ENCODE data around the gene OTOGL.
"Not testable (repeated sequence)": the region's sequence is repeated elsewhere in the genome, so short reads cannot be mapped to it uniquely, and the experiment has no call there.

Gene OTOGL

DNA sequence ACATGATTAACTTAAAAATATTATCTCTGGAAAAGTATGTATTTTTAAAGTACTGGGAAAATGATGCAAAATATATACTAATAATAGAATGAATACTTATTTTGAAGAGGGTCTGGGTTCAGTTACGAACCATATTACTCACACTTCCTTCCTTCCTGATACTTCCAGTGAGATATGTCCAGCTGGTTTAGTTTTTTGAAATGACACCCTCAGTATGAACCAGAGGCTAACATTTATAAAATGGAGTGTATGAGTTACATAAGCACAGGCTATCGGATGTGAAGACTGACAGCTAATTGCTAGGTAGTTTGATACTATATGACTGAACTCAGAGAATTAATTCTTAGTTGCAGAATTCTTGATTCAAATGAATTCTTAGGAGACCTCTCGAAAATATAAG, 122.9 kb downstream of the OTOGL start:
- no peak for DNase-seq (ENCODE audit: low read depth in 3 of 3)

DNA sequence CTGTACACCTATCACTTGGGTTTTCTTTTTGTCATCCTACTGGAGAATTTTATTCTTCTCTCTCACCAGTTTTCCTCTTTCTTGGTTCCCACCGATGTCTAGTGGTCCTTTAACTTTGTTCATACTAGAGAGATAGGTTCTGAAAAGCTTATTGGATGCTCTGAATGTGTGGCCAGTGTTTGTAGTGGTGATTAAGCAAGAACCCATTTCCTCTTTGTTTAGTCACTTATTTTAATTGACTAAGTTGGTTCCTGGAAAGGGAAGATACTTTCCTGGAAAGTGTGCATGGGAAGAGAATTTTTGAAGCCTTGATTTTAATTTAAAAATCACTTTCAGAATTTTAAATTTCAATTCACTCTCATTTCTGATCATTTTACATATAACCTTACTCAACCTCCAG, 127.2 kb downstream of the OTOGL start:
- no peak for DNase-seq (ENCODE audit: low read depth in 3 of 3)

DNA sequence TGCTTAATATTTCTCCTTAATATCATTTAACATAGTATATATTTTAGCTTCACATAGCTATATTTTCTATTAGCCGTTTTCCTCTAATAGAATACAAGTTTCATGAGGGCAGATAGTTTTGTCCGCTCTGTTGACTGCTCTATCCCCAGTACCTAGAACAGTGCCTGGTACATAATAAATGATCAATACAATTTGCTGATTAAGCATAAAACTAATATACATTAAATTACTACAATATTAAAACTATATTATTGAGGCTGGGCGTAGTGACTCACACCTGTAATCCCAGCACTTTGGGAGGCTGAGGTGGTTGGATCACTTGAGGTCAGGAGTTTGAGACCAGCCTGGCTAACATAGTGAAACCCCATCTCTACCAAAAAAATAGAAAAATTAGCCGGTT, 128.6 kb downstream of the OTOGL start:
- DNase-seq (ENCODE audit: low read depth in 3 of 3): not testable (repeated sequence)

DNA sequence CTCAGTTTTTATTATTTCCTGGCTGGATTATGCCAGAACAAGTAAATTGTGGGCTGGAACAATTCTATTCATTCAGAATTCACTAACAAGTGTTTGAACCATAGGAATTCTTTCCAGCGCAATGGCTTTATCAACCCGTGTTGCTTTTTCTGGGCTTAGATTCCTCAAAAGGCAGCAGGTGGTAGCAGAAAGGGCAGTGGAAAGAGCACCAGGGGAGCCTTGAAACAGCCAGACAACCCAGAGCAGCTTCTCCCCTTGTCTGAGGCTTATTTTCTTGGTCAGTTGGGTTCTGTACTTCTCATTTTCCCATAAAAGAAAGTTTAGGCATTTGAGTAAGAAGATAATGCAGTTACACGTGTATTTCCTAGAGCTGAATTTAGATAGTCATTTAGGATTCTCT, 130.7 kb downstream of the OTOGL start:
- no peak for DNase-seq (ENCODE audit: low read depth in 3 of 3)

DNA sequence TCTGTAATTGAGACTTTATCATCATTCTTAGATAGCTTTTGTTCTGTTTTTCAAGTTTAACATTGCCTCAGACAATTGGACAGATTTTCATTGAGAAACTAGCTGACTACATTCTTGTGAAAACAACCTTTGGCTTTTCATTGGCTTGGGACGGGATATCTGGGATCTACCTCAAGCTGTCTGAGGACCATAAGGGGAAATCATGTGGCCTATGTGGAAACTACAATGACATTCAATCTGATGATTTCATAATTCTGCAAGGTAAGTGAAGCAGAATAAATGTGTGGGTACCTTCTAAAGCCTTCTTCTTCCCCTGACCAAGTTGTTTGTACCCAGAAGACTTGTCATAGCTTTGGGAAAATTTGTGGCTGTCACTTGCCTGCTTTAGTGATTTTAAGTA, 133.5 kb downstream of the OTOGL start:
- DNase-seq (ENCODE audit: low read depth in 3 of 3): no peak

DNA sequence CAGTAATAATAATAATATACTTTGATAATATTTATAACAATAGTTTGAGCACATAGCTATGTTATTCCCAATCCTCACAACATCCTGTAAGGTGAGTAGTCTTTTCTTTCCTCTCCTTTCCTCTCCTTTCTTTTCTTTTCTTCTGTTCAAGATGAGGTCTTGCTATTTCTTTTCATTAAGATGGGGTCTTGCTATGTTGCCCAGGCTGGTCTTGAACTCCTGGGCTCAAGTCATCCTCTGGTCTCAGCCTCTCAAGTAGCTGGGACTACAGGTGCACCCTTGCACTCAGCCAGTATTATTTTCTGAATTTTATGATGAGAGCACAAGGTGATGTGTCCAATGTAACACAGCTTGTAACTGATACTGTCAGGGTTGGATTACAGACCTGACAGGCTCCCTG, 134.6 kb downstream of the OTOGL start:
- no peak for DNase-seq (ENCODE audit: low read depth in 3 of 3)

DNA sequence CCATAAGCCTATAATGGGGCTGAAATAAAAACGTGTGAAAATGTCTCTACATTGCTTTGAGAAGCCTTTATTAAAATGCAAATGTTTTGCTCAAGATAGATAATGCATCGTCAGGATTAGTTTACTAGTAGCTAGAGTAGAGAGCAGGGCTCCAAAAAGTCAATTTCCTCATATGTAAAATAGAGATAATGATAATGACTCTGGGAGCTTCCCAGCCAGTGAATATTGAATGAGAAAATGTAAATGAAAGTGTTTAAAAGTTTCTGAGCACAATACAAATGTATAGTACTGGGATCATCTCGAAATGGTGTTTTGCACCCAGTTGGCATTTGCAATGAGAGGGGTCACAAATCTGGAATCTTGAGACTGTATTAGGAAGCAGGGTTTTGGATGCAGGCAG, 135.3 kb downstream of the OTOGL start:
- DNase-seq (ENCODE audit: low read depth in 3 of 3): no peak

DNA sequence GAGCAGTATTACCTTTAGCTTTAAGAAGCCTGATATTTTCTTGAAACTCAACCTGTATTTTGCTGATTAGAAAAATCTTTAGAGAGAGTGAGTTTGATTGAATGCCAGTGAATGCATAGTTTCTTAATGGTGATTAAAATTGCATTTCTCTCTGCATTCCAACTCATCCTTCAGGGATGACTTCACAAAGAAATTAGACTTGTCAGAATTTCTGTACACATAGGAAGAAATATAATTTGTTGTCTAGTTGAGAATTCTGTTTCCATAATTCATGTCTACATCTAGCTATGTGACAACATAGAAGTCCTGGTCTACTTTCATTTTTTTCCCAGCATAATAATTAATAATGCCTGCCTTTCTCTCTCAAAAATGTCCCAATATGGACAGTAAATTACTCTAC, 136.6 kb downstream of the OTOGL start:
- no peak for DNase-seq (ENCODE audit: low read depth in 3 of 3)

DNA sequence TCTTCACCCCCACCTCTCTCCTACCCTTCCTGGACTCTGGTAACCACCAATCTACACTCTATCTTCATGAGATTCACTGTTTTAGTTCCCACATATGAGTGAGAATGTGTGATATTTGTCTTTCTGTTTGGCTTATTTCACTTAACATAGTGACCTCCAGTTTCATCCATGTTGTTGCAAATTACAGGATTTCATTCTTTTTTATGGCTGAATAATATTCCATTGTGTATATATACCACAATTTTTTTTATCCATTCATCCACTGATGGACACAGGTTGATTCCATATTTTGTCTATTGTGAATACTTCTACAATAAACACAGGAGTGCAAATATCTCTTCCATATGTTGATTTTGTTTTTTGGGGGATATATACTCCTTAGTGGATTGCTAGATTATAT, 140.5 kb downstream of the OTOGL start:
- DNase-seq (ENCODE audit: low read depth in 3 of 3): no peak

DNA sequence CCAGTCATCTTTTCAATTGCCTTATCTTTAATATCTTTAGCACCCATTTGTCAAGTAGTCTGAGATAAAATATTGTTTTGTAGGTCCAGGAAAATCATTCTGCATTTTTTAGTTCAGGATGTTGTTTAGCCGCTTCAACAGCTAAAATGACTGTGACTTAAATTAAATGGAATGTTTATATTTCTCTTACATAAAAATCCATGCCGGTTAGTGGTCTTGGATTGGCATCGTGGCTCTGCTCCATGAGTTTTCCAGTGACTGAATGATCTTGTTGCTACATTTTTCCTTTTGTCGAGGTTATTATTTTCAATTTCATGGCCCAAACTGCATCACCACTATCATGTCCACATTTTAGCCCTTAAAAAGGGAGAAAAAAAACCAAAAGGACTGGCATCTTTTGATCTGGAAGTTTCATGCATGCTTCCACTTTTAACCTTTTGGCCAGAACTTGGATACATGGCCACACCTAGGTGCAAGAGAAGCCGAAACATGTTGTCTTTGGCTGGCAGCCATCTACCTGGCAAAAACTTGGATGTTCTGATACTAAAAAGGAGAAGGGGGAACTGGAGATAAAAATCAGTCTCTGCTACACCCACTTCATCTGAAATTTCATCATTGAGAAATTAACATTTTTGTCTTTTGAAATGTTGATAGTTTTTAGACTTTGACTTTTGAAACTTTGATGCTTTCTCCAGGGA, 142.4 kb downstream of the OTOGL start:
- no peak for DNase-seq (ENCODE audit: low read depth in 3 of 3)

DNA sequence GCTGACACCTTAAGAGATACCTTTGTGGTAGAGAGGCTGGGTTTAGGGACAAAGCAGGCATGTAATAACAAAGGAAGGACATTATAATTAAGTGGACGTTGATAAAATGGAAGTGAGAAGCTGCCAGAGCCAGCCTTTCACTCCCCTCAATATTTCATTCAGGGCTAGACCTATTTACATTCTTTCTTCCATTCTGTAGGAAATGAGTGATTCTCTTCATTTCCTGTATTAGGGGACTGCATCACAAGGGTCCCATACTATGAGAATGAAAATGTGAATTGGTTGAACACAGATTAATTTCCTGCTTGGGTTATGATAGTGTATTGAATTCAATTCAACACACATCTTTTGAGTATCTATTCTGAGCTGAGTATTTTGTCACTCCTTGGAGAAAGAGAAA, 143.0 kb downstream of the OTOGL start:
- no peak for DNase-seq (ENCODE audit: low read depth in 3 of 3)

DNA sequence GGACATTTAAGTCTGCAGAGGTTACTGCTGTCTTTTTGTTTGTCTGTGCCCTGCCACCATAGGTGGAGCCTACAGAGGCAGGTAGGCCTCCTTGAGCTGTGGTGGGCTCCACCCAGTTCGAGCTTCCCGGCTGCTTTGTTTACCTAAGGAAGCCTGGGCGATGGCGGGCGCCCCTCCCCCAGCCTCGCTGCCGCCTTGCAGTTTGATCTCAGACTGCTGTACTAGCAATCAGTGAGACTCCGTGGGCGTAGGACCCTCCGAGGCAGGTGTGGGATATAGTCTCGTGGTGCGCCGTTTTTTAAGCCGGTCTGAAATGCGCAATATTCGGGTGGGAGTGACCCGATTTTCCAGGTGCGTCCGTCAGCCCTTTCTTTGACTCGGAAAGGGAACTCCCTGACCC, 150.2 kb downstream of the OTOGL start:
- DNase-seq (ENCODE audit: low read depth in 3 of 3): not testable (repeated sequence)

DNA sequence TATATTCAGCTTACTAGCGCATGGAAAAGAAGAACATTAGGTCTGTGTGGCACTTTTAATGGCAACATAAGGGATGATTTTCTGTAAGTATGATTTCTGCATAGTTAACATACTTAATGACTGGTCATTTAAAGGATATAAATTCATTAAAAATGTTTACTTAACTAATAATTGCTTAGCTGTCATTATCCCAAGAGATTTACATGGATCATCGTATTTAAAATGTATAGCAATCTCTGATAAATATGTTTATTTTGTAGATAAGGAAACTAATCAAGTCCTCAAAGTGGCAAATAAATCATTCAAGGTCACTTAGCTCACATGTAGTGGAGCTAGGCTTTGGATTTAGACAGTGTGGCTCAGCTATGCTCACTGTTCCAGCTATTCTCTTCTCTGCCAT, 158.6 kb downstream of the OTOGL start:
- DNase-seq (ENCODE audit: low read depth in 3 of 3): no peak

DNA sequence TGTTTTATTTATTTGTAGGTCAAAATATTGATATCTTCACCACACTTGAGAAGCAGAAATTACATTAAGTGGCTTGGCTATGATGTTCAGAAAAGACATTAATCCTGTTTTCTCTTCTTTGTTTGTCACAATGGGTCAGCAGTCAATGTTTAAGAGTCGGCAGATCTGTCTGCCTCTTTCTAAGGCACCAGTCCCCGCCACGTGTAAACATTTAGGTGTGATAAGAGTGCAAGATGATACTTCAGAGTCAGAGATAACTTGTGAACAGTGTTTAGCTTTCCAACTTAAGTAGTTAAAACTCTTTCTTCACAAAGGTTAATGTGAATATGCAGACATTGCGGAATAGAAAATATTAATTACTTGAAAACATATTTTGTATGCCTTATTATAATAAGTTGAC, 160.9 kb downstream of the OTOGL start:
- DNase-seq (ENCODE audit: low read depth in 3 of 3): no peak

DNA sequence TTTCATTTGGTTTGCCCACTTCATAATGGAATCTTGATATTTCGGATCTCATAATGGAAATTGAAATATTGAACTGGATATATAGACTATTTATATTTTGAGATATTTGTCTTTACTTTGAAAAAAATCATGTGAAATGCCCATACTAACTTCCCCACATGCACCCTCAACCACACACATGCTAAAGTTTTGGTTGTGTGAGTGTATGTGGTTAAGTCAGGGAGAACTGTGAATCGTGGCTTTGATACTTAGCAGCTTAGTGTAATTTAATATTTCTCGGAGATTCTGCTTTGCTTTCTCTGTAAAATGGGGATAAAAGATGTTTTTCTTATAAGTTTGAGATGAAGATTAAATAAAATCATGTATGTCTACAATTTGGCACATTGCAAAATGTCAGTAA, 162.1 kb downstream of the OTOGL start:
- DNase-seq (ENCODE audit: low read depth in 3 of 3): no peak

DNA sequence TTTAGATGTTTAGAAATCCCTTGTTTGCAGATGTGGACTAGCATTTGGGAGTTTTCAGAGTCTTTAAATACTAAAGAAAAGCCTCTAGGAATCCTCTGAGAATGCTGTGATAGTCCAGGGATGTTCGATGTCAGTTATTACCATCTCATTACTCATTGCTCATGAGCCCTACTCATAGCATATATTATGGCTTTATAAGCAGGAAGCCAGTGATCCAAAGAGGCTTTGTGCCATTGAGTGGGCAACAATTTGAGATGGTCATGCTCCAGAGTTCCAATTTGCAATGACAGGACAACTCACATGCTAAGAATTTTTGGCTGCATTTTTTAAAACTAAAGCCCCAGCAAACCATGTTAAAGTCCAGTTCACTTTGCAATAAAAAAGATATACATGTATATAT, 163.0 kb downstream of the OTOGL start:
- DNase-seq (ENCODE audit: low read depth in 3 of 3): no peak

DNA sequence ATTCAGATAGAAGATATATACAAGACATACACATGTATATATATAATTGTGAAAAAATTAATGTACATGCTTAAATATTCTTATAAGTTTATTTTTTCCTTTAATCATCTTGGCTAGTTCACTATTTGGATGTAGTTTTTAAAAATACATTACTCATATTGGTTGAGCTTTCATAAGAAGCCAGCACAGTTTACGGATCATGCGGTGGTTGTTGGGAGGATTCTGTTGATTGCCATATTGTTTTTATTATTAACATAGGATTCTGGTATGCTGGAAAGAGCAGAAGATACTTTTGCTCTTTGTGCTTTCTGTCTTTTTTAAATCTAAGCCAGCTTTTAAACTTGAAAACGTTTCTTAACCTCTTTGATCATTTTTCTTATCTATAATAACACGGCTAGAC, 163.4 kb downstream of the OTOGL start:
- no peak for DNase-seq (ENCODE audit: low read depth in 3 of 3)

DNA sequence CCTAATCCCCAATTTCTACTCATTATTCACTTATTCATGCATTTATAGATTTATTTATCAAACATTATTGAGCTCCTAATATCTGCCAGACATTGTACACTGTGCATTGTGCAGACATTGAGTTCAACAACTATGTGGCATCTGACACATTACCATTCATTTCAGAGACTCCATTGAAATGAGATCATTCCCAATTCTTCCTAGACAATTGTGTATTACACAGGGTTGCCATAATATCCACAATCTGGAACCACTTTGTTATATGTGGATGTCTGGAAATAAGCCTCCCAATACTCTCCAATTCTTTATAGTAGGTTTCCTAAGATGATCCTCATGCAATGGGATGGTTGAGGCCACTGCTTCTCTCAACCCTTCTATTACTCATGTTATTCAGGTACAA, 165.0 kb downstream of the OTOGL start:
- no peak for DNase-seq (ENCODE audit: low read depth in 3 of 3)

DNA sequence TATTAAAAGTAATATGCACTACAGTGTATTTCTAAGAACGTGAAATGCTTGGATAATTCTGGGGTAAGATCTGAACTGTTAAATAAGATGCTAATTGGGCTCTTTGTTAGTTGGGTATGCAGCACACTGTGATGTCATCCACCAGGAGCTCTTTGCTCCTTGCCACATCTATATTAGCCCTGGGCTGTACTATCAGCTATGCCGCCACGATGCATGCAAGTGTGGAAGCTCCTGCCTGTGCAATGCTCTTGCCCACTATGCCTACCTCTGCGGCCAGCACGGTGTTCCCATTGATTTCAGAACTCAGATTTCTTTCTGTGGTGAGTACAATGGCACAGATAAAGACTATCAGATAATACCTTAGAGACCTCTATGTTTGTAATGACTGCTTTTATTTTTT, 165.6 kb downstream of the OTOGL start:
- no peak for DNase-seq (ENCODE audit: low read depth in 3 of 3)

DNA sequence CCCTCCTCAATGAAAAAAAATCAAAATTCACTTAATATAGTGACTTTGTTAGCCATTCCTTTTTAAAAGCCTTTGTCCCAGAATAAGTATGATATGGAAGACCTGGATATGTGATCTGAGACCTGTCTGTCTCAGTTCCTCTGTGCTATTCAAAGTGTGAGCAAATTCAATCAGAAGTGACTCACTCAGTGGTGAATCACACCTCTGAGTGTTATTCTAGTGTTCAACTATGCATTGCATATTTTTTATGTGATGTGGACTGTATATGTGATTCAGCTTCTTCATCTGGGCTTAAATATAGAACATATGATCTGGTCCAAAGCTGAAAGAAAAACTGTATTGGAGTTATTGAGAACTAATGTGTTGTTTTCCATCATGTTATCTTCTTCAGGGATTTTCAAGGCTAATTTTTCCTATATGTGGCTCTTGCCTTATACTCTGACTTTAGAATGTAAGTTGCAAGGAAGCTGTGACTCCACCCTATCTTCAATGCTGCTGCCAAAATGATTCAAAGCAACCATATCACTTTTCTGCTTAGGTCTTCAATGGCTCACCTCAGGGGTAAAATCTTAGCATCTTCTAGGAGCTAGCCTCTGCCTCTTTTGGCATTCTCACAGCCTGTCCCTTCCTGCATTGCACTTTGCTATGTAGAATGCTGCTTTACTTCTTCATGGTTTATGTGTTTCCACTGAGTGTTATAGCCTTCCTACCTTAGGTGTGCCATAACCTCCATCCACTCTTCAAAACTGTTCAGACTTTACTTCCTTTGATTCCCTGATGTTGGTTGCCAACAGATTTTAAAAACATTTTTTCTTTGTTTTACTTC, 169.8 kb downstream of the OTOGL start:
- no peak for DNase-seq (ENCODE audit: low read depth in 3 of 3)

DNA sequence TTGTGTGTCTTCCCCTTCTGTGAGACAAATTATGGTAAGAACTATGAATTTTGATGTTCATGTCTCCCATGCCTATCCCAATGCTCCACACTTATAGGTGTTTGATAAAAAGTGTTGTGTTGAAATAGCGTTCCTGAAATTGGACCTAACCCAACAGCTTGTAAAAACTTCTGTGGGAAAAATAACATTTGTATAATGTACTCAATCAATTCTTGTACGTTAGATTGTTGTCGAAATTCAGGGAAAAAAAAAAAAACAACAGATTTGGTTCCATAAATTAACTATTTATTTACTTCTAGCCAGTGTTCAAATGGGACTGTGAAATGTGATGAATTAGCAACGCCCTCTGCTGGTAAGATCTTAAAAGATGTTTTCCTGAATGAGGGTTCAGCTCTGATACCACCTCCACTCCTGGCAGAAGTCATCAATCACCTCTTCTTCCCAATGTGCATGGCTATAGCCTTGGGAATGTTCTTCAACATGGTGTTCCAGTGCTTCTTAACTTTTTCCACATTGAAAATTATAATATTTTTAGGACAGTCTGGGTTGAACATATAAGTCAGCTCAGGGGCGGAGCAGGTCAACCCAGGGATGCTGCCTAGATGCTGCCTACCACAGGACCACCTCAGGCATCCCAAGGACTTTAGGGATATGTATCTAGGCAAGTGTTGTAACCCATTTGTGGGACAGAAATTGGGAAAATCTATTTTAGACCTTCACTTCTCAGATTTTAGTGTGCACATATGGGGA, 170.6 kb downstream of the OTOGL start:
- no peak for DNase-seq (ENCODE audit: low read depth in 3 of 3)

DNA sequence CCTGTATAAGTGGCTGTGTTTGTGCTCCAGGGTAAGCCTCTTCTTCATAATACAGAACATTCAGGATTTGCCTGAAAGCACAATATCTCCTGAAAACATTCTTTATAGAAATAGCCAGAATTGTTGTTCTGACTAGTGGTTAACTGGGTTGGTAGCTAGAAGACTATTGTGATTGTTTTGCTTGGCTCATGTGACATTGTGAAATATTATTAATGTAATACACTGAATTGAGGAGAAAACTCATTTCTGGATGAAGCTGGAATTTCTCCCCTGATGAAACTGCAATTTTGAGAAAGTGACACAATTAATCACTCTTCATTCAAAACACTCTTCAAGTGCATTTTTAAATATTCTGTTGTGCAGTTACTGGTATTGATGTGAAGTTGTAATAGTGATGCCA, 172.4 kb downstream of the OTOGL start:
- DNase-seq (ENCODE audit: low read depth in 3 of 3): no peak

DNA sequence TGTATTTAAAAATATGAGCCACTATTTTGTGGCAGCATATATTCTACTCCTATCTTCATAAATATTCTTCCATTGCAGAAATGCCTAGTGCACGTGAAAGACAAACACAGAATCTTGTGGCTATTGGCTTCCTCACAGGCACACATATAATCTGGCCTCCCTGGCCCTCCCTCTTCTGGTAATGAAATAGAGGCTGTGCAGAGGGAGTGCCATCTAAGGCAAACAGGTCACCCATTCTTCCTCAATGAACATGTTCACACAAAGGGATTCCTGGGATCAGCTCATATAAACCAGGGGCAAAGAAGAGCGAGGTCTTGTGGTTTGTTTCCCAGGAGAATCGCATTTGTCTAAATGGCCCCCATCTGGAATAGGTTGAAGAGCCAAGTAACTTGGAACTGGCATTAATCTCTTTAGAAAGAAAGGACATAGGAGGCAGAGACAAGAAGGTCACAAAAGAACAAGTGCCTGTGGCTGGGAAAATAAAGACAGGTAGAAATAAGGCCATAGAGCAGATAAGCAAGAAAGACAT, 173.1 kb downstream of the OTOGL start:
- DNase-seq (ENCODE audit: low read depth in 3 of 3): no peak

Data from stimulated activated CD4-positive, alpha-beta T cell treated with anti-CD3 and anti-CD28 coated beads, TNF-alpha, amount 100 ng/mL, for 48 hours (primary cell).